Measurements from ENCODE around the gene RAPSN. TPM values are rescaled to one million over a fixed set of nuclear protein-coding genes. Genes with fewer than 3 reads are reported as not detected.

The RAPSN gene
- total RNA-seq: under 1 TPM; 0.36 to 0.81 TPM

GRCh38 chr11:47448566-47449427 lies at the start of gene RAPSN:
Gene RAPSN (minus strand): TSS chr11:47449136. CDS start chr11:47448964, 172 bp downstream.
- TF ChIP-seq, protein P1, sequence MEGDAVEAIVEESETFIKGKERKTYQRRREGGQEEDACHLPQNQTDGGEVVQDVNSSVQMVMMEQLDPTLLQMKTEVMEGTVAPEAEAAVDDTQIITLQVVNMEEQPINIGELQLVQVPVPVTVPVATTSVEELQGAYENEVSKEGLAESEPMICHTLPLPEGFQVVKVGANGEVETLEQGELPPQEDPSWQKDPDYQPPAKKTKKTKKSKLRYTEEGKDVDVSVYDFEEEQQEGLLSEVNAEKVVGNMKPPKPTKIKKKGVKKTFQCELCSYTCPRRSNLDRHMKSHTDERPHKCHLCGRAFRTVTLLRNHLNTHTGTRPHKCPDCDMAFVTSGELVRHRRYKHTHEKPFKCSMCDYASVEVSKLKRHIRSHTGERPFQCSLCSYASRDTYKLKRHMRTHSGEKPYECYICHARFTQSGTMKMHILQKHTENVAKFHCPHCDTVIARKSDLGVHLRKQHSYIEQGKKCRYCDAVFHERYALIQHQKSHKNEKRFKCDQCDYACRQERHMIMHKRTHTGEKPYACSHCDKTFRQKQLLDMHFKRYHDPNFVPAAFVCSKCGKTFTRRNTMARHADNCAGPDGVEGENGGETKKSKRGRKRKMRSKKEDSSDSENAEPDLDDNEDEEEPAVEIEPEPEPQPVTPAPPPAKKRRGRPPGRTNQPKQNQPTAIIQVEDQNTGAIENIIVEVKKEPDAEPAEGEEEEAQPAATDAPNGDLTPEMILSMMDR (IDR thresholded peaks at IDR 0.05): no peak
- Mint-ChIP-seq H3K9me3 (no peaks in the 10 kb centered on the region), H3K27me3 (no peaks in the 10 kb centered on the region), H3K4me1 (ENCODE audit: low read depth) (no peaks in the 10 kb centered on the region), H3K36me3 (ENCODE audit: low read depth) (no peaks in the 10 kb centered on the region), H3K4me3 (no peak within 1 kb of the TSS), H3K27ac (no peak within 1 kb of the TSS)
- CTCF ChIA-PET: interaction anchor here (0.8 to 3.6 kb wide), 2 partner anchors 17 to 75 kb away, joined by 4 to 14 read pairs; no protein-coding TSS in a partner anchor
- DNase-seq: no peak
- POLR2A ChIA-PET: no interaction called here
- ATAC-seq: no peak
- intact Hi-C loops (cut with micrococcal nuclease): no loop called here

DNA sequence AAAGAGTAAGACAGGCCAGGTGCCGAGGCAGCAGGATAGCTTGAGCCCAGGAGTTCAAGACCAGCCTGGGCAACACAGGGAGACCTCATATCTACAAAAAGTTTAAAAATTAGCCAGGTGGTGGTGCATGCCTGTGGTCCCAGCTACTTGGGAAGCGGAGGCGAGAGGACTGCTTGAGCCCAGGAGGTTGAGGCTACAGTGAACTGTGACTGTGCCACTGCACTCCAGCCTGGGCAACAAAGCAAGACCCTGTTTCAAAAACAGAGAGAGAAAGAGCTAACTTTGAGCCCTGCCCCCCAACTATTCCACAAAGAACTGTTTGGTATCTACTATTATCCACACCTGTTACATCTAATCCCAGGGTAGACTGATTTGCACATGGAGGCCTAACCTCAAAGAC lies 49.2 kb upstream of the RAPSN start:
- TF ChIP-seq, protein P1 (IDR thresholded peaks at IDR 0.05): no peak
- Mint-ChIP-seq H3K4me1 (ENCODE audit: low read depth) (peaks cover 30% of the 10 kb centered on the region), H3K27ac (no peak overlapping the region), H3K36me3 (ENCODE audit: low read depth) (peaks cover 27% of the 10 kb centered on the region), H3K9me3 (no peaks in the 10 kb centered on the region), H3K4me3 (no peak overlapping the region), H3K27me3 (no peaks in the 10 kb centered on the region)
- no peak for DNase-seq
- POLR2A ChIA-PET: interaction anchor here (0.6 to 1.5 kb wide), 6 partner anchors 9 to 144 kb away, joined by 3 to 5 read pairs (median 3); partner anchors contain the start of gene MTCH2
- ATAC-seq: no peak
- intact Hi-C loops (cut with micrococcal nuclease): no loop called here
- CTCF ChIA-PET: interaction anchor here (0.8 to 1.6 kb wide), 4 partner anchors 9 to 86 kb away, joined by 3 to 4 read pairs (median 3); no protein-coding TSS in a partner anchor

DNA sequence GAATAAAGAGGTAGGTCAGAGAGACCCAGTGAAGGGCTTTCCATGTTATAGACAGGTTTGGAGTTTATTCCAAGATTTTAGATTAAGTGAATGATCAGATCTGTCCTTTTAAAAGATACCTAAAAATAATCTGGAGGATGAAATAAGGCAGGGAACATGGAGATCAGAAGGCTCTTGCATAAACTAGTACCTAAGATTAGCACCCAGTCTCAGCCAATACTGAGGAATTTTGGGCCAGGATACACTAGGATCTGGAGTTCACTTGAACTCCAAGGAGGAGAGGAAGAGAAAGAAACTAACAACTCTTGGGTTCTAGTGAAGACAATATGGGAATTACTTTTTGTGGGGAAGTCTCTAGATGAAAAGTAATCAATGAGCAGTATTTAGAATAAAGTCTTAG lies 47.9 kb upstream of the RAPSN start:
- peaks cover 25% of the 10 kb centered on the region for H3K36me3 Mint-ChIP-seq (ENCODE audit: low read depth)
- CTCF ChIA-PET: no interaction called here
- POLR2A ChIA-PET: interaction anchor here (1.2 kb wide), 1 partner anchor 25 kb away, joined by 3 read pairs; no protein-coding TSS in a partner anchor
- H3K4me3 Mint-ChIP-seq: no peak overlapping the region
- TF ChIP-seq, protein P1 (IDR thresholded peaks at IDR 0.05): no peak
- intact Hi-C loops (cut with micrococcal nuclease): no loop called here
- no peaks in the 10 kb centered on the region for H3K27me3 Mint-ChIP-seq
- ATAC-seq (no peak), DNase-seq (no peak)
- no peaks in the 10 kb centered on the region for H3K9me3 Mint-ChIP-seq
- H3K4me1 Mint-ChIP-seq (ENCODE audit: low read depth): peaks cover 22% of the 10 kb centered on the region
- no peak overlapping the region for H3K27ac Mint-ChIP-seq

GRCh38 chr11:47495856-47496217 lies 46.9 kb upstream of the RAPSN start:
- TF ChIP-seq, protein P1 (IDR thresholded peaks at IDR 0.05): no peak
- Mint-ChIP-seq H3K4me3 (no peak overlapping the region), H3K9me3 (no peaks in the 10 kb centered on the region), H3K27me3 (no peaks in the 10 kb centered on the region), H3K36me3 (ENCODE audit: low read depth) (peaks cover 21% of the 10 kb centered on the region), H3K27ac (no peak overlapping the region), H3K4me1 (ENCODE audit: low read depth) (peaks cover 18% of the 10 kb centered on the region)
- intact Hi-C loops (cut with micrococcal nuclease): no loop called here
- ChIA-PET CTCF (interaction anchor here (0.7 to 0.8 kb wide), 2 partner anchors 10 to 121 kb away, joined by 3 read pairs; no protein-coding TSS in a partner anchor), POLR2A (interaction anchor here (1.2 kb wide), 1 partner anchor 24 kb away, joined by 3 read pairs; no protein-coding TSS in a partner anchor)
- ATAC-seq (no peak), DNase-seq (no peak)

Measured in activated CD8-positive, alpha-beta T cell treated with anti-CD3 and anti-CD28 coated beads for 36 hours (primary cell).